ACC112 (cell line): ENCODE results near the gene SKIC2.
A peak's percentile ranks its signal among the peaks of the same experiment; 100 is the strongest.
"Not testable (repeated sequence)": the region's sequence is repeated elsewhere in the genome, so short reads cannot be mapped to it uniquely, and the experiment has no call there.

Source experiments
- H2AFZ ChIP-seq: fragments of 200-600 bp; sonication (generic); one replicate; pipeline ENCODE4 v1.6.0; 2017; ENCODE audit warnings: antibody characterized with exemption, low read length; ENCODE audit not compliant: unreplicated experiment
- H3K27ac ChIP-seq: fragments of 200-600 bp; sonication (generic); 2 replicates; pipeline ENCODE4 v1.5.1; 2014; ENCODE audit warnings: low read depth, mild to moderate bottlenecking, antibody characterized with exemption, low read length, moderate library complexity
- H3K27me3 ChIP-seq: fragments of 200-600 bp; sonication (generic); 2 replicates; pipeline ENCODE4 v1.6.1; 2014; ENCODE audit warnings: mild to moderate bottlenecking, antibody characterized with exemption, low read length, moderate library complexity, mixed read lengths; ENCODE audit not compliant: insufficient read depth
- H3K36me3 ChIP-seq: fragments of 200-600 bp; sonication (generic); 2 replicates; pipeline ENCODE4 v1.6.1; 2016; ENCODE audit warnings: mild to moderate bottlenecking, antibody characterized with exemption, low read length, moderate library complexity, mixed read lengths; ENCODE audit not compliant: insufficient read depth
- H3K4me1 ChIP-seq: fragments of 200-600 bp; sonication (generic); one replicate; pipeline ENCODE4 v1.6.1; 2016; ENCODE audit warnings: low read length, mixed read lengths; ENCODE audit not compliant: insufficient read depth, unreplicated experiment, control insufficient read depth
- H3K4me3 ChIP-seq: fragments of 200-600 bp; sonication (generic); 2 replicates; pipeline ENCODE4 v1.5.1; 2014; ENCODE audit warnings: mild to moderate bottlenecking, low read depth, low read length
- H3K79me2 ChIP-seq: fragments of 200-600 bp; sonication (generic); one replicate; pipeline ENCODE4 v1.6.0; 2016; ENCODE audit warnings: low read length; ENCODE audit not compliant: control insufficient read depth, unreplicated experiment, insufficient read depth

The SKIC2 gene

GRCh38 chr6:31958741-31959739 is at the start of gene SKIC2, which contains the start of gene NELFE:
SKIC2 (plus strand) TSS chr6:31959175; CDS start chr6:31959193, 18 bp downstream.
NELFE (minus strand) TSS chr6:31958971; CDS start chr6:31958446, 525 bp downstream.
- peaks cover 13% of the 10 kb centered on the region for H3K36me3 ChIP-seq
- peaks cover 22% of the 10 kb centered on the region for H3K4me1 ChIP-seq
- H2AFZ ChIP-seq: peak within 1 kb of the TSS; percentile 69
- H3K27me3 ChIP-seq: no peaks in the 10 kb centered on the region
- H3K27ac ChIP-seq: peak within 1 kb of the TSS; percentile 50
- peaks cover 31% of the 10 kb centered on the region for H3K79me2 ChIP-seq
- peak within 1 kb of the TSS; percentile 89 for H3K4me3 ChIP-seq

- Histone ChIP-seq H3K27ac (peak overlapping the region; percentile 92), H3K4me1 (peaks cover 28% of the 10 kb centered on the region)
- not testable (repeated sequence) for H3K27me3 ChIP-seq, H2AFZ ChIP-seq, H3K79me2 ChIP-seq, H3K4me3 ChIP-seq, H3K36me3 ChIP-seq
These were observed 49.7 kb upstream of the SKIC2 start for GRCh38 chr6:31909298-31909697.

DNA sequence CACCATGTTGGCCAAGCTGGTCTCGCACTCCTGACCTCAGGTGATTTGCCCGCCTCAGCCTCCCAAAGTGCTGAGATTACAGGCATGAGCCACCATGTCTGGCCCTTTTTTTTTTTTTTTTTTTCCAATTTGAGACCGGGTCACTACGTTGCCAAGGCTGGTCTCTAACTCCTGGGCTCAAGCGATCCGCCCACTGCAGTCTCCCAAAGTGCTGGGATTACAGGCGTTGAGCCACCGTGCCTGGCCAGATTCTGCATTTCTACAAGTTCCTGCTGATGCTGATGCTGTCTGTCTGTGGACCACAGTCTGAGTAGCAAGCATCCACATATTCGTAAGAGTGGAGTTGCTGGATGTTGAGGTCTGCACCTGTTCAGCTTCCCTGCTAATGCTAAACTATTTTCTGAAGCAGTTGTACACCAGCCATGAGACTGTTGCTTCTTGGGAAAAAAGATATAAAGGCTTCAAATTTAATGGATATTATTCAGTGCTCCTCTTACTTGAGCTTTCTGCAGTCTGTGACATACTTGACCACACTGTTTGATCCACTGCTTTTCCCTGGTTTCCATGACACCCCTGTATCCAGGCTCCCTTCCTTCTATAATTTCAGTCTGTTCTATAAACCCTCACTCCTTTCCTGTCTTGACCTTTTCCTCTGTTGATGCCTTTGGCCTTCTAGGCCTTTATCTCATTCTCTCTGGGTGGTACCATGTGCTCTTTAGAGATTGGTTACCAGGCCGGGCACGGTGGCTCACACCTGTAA is 47.0 kb upstream of the SKIC2 start:
- no peak overlapping the region for H3K4me3 ChIP-seq
- H3K36me3 ChIP-seq: no peaks in the 10 kb centered on the region
- no peaks in the 10 kb centered on the region for H3K27me3 ChIP-seq
- H2AFZ ChIP-seq: no peak overlapping the region
- no peaks in the 10 kb centered on the region for H3K79me2 ChIP-seq
- H3K27ac ChIP-seq: no peak overlapping the region
- peaks cover 27% of the 10 kb centered on the region for H3K4me1 ChIP-seq

DNA sequence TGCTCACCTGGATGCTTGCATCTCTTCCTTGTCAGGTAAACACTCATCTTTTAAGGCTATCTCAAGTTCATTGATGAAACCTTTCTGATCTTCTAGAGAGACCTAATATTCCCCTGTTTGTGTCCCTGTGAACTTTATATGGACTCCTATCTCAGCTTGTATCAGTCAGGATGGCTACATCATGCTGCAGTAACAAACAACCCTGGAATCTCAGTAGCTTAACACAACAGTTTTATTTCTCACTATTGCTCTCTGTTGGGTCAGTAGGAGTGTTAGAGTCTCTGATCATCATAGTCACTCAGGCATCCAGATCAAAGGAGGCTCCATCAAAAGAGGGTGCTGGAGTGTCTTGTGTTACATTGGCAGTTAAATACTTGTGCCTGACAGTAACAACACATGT is 43.6 kb upstream of the SKIC2 start:
- peaks cover 2% of the 10 kb centered on the region for H3K4me1 ChIP-seq
- no peak overlapping the region for H3K4me3 ChIP-seq
- no peaks in the 10 kb centered on the region for H3K27me3 ChIP-seq
- H2AFZ ChIP-seq: no peak overlapping the region
- no peak overlapping the region for H3K27ac ChIP-seq
- no peaks in the 10 kb centered on the region for H3K36me3 ChIP-seq
- H3K79me2 ChIP-seq: no peaks in the 10 kb centered on the region

GRCh38 chr6:31915756-31916155 is 43.2 kb upstream of the SKIC2 start:
- Histone ChIP-seq H3K27ac (no peak overlapping the region), H3K79me2 (no peaks in the 10 kb centered on the region), H2AFZ (no peak overlapping the region), H3K4me3 (no peak overlapping the region), H3K27me3 (no peaks in the 10 kb centered on the region), H3K36me3 (no peaks in the 10 kb centered on the region), H3K4me1 (peaks cover 6% of the 10 kb centered on the region)

DNA sequence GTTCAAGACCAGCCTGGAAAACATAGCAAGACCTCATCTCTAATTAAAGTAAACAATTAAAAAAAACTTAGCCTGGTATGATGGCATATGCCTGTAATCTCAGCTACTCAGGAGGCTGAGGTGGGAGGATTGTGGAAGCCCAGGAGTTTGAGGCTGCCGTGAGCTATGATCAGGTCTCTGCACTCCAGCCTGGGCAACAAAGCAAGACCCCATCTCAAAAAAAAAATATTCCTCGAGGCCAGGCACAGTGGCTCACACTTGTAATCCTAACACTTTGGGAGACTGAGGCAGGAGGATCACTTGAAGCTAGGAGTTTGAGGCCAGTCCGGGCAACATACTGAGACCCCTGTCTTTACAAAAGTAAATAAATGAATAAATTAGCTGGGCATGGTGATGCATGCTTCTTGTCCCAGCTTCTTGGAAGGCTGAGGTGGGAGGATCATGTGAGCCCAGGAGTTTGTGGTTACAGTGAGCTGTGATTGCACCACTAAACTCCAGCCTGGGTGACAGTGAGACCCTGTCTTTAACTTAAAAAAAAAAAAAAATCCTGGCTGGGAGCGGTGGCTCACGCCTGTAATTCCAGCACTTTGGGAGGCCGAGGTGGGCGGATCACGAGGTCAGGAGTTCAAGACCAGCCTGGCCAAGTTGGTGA is 40.8 kb upstream of the SKIC2 start:
- H3K36me3 ChIP-seq: no peaks in the 10 kb centered on the region
- peaks cover 11% of the 10 kb centered on the region for H3K4me1 ChIP-seq
- no peak overlapping the region for H2AFZ ChIP-seq
- no peaks in the 10 kb centered on the region for H3K79me2 ChIP-seq
- no peak overlapping the region for H3K4me3 ChIP-seq
- H3K27ac ChIP-seq: no peak overlapping the region
- no peaks in the 10 kb centered on the region for H3K27me3 ChIP-seq

GRCh38 chr6:31919624-31920303 is 39.2 kb upstream of the SKIC2 start:
- H3K79me2 ChIP-seq: no peaks in the 10 kb centered on the region
- H3K4me1 ChIP-seq: peaks cover 11% of the 10 kb centered on the region
- H3K27ac ChIP-seq: no peak overlapping the region
- no peak overlapping the region for H2AFZ ChIP-seq
- H3K27me3 ChIP-seq: no peaks in the 10 kb centered on the region
- no peaks in the 10 kb centered on the region for H3K36me3 ChIP-seq
- H3K4me3 ChIP-seq: no peak overlapping the region

DNA sequence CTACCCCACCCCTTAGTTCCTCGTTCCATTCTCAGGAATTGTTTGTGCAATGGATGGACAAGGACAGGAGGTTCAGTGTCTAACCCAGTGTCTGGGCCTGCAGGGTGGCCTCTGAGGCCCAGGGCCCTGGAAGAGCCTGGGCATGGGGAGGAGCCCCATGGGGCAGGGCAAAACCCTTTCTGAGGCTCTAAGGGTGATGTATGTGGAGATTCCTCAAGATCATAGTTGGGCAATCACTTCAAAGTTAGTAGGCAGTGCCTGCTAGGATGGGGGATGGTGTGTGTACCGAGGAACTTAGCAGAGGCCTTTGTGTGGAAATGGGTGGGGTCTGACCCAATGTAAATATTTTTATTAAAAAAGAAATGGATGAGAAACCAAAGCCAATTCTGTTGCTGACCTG is 38.2 kb upstream of the SKIC2 start:
- Histone ChIP-seq H3K4me3 (no peak overlapping the region), H3K4me1 (peaks cover 11% of the 10 kb centered on the region), H2AFZ (no peak overlapping the region), H3K36me3 (no peaks in the 10 kb centered on the region), H3K27me3 (no peaks in the 10 kb centered on the region), H3K27ac (no peak overlapping the region), H3K79me2 (no peaks in the 10 kb centered on the region)

DNA sequence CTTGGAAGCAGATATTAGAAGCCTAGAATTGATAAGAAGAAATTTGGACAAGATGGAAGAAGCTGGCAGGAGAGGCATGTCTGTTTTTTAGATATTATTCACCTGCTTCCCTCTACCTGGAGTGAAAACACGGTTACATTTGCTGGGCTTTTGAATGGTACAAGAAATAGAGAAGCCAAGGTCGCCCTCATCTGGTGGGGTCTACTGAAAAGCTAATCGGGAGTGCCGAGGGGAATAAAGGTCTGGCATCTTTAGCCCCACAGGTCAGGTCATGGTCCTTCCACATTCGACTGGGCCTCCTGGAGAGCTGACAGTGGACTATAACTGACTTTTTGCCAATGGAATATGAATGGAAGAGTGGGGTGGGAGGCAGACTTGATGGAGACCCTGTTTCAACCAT is 36.0 kb upstream of the SKIC2 start:
- no peak overlapping the region for H2AFZ ChIP-seq
- H3K36me3 ChIP-seq: no peaks in the 10 kb centered on the region
- peaks cover 11% of the 10 kb centered on the region for H3K4me1 ChIP-seq
- no peak overlapping the region for H3K27ac ChIP-seq
- no peaks in the 10 kb centered on the region for H3K27me3 ChIP-seq
- H3K79me2 ChIP-seq: no peaks in the 10 kb centered on the region
- H3K4me3 ChIP-seq: no peak overlapping the region
